ENCODE results near the gene PSMG1. TPM values are rescaled to one million over a fixed set of nuclear protein-coding genes. Genes with fewer than 3 reads are reported as not detected.

The PSMG1 gene
- total and polyA plus RNA-seq, 10 of the 15 experiments (the other 5 are each of a cell fraction or from before 2014, with no cell fraction given) = 21.3 to 248 (median 121) TPM

GRCh38 chr21:39208624-39209333 lies 25.5 kb upstream of the PSMG1 start (continued):
- TF ChIP-seq IKZF2 (IDR thresholded peaks at IDR 0.05) (no peak), BHLHE40 (IDR thresholded peaks at IDR 0.05; ENCODE audit: borderline replicate concordance in 1 of 2, low read depth in 2 of 2, low read length in 1 of 2) (no peak), USF2 (IDR thresholded peaks at IDR 0.05; ENCODE audit: borderline replicate concordance, low read depth, low read length) (no peak)

- Histone ChIP-seq H3K4me1 (ENCODE audit: control insufficient read depth, insufficient read depth, low read length) (no peaks in the 10 kb centered on the region), H3K27ac (ENCODE audit: control insufficient read depth, insufficient read depth) (no peak overlapping the region), H3K27me3 (replicated peaks in 1 of 2; ENCODE audit: control insufficient read depth in 2 of 2, insufficient read depth in 2 of 2, low read length in 1 of 2) (no peaks in the 10 kb centered on the region), H3K79me2 (ENCODE audit: control insufficient read depth, insufficient read depth, low read length) (no peaks in the 10 kb centered on the region), H3K9ac (ENCODE audit: control insufficient read depth, insufficient read depth, low read length) (no peak overlapping the region), H3K36me3 (ENCODE audit: control insufficient read depth in 2 of 2, insufficient read depth in 2 of 2, low read length in 1 of 2) (peaks cover 0 to 33% of the 10 kb centered on the region in 2 experiments; a peak in 3 of 4 replicates), H3K9me3 (replicated peaks; ENCODE audit: control insufficient read depth, insufficient read depth, low read length) (no peaks in the 10 kb centered on the region), H2AFZ (ENCODE audit: control insufficient read depth, low read depth, low read length) (no peak overlapping the region), H3K4me2 (ENCODE audit: control insufficient read depth, insufficient read depth) (no peak overlapping the region), H4K20me1 (ENCODE audit: control insufficient read depth, insufficient read depth) (no peaks in the 10 kb centered on the region), H3K4me3 (no peak overlapping the region)
- TF ChIP-seq SKIL (IDR thresholded peaks at IDR 0.05; ENCODE audit: low read depth, poor library complexity, severe bottlenecking) (no peak), SREBF1 (IDR thresholded peaks at IDR 0.05; ENCODE audit: low read length) (no peak), FOS (IDR thresholded peaks at IDR 0.05; ENCODE audit: borderline replicate concordance, extremely low read depth, insufficient read length) (no peak), ZNF207 (IDR thresholded peaks at IDR 0.05; ENCODE audit: borderline replicate concordance) (no peak), CHD4 (IDR thresholded peaks at IDR 0.05) (no peak), RFX5 (IDR thresholded peaks at IDR 0.05; ENCODE audit: low read depth, low read length) (no peak), PAX5 (IDR thresholded peaks at IDR 0.05; ENCODE audit: borderline replicate concordance, low read depth, low read length) (no peak), PRDM15 (CRISPR knock-in tag; IDR thresholded peaks at IDR 0.05) (no peak)
- ATAC-seq = no peak
- FAIRE-seq = no peak
- no TSS peak for BruUV-seq (replicated peaks)
- intact Hi-C loops (cut with micrococcal nuclease; ENCODE audit: unreplicated experiment) (no loop called here), in situ Hi-C loops (cut with MboI) (no loop called here)
- 94% methylated on average over 1 of the region's 1 CpG for WGBS (ENCODE audit: insufficient coverage, insufficient replicate concordance, low lambda C conversion rate, missing lambda C conversion rate)
- ChIA-PET RAD21 (ENCODE audit: unreplicated experiment) (no interaction called here), SMC1A (ENCODE audit: uncharacterized antibody, unreplicated experiment) (interaction anchor here (0.6 to 1.0 kb wide), 2 partner anchors 18 to 44 kb away, joined by 3 read pairs; no protein-coding TSS in a partner anchor), POLR2A (no interaction called here), CTCF (no interaction called here)
- no peak for DNase-seq (ENCODE audit: low read depth, low spot score)
Measured at GRCh38 chr21:39204134-39204533, 20.9 kb upstream of the PSMG1 start.

Measured in GM12878 (cell line).